Thoracic aorta (tissue), 2 donors: ENCODE measurements around the gene ABCA1. TPM values are rescaled to one million over a fixed set of nuclear protein-coding genes. Genes with fewer than 3 reads are reported as not detected.
A peak's percentile ranks its signal among the peaks of the same experiment; 100 is the strongest.

Experiments used
- ATAC-seq: fragments of 150-250 bp; one replicate; pipeline ENCODE4 v1.8.0; 2017; ENCODE audit warnings: low read depth; ENCODE audit not compliant: insufficient number of reproducible peaks, low FRiP score
- DNase-seq: peaks from one replicate; pipeline ENCODE4 v3.0.0-alpha.2; 2020; ENCODE audit warnings: low spot score
- H3K27ac ChIP-seq, 2 donors: fragments of 200-600 bp; sonication (generic); 1 replicate in 1 of 2; 2 replicates in 1 of 2; pipeline ENCODE4 v1.5.1; 2016; ENCODE audit warnings: mild to moderate bottlenecking in 2 of 2, moderate library complexity in 2 of 2
- H3K27me3 ChIP-seq: fragments of 200-600 bp; sonication (generic); replicated peaks from 2 replicates; pipeline ENCODE4 v1.6.0; 2016; ENCODE audit warnings: mild to moderate bottlenecking; ENCODE audit not compliant: insufficient read depth
- H3K36me3 ChIP-seq: fragments of 200-600 bp; sonication (generic); one replicate; pipeline ENCODE4 v1.5.1; 2016
- H3K4me1 ChIP-seq, 2 donors: fragments of 200-600 bp; sonication (generic); 1 replicate in 1 of 2; 2 replicates in 1 of 2; pipeline versions ENCODE4 v1.5.1 to v1.6.0; 2016; ENCODE audit warnings: low read depth in 2 of 2, mild to moderate bottlenecking in 1 of 2; ENCODE audit not compliant: control insufficient read depth in 1 of 2
- H3K4me3 ChIP-seq: fragments of 200-600 bp; sonication (generic); 2 replicates; pipeline ENCODE4 v1.5.1; 2016; ENCODE audit warnings: mild to moderate bottlenecking
- H3K9me3 ChIP-seq: fragments of 200-600 bp; sonication (generic); 2 replicates; pipeline ENCODE4 v1.5.1; 2016
- total RNA-seq, 2 donors: library from RNA; depleted of rRNA; stranded (reverse); fragments of >200 nt; gene quantifications; one replicate each; pipeline versions ENCODE4 v1.1.0 to v1.2.3, GENCODE V29; 2016
- TF ChIP-seq, protein P1 (sequence below): fragments of 200-600 bp; sonication (generic); IDR thresholded peaks from one replicate; pipeline ENCODE4 v1.5.1; 2019; ENCODE audit warnings: antibody characterized with exemption

The ABCA1 gene
- total RNA-seq, 2 donors from 2014 or later: 48.1 to 79.7 TPM

- H3K4me3 ChIP-seq: no peak overlapping the region
- DNase-seq (no peak), ATAC-seq (no peak)
- H3K9me3 ChIP-seq: no peaks in the 10 kb centered on the region
- no peaks in the 10 kb centered on the region for H3K27me3 ChIP-seq
- TF ChIP-seq, protein P1, sequence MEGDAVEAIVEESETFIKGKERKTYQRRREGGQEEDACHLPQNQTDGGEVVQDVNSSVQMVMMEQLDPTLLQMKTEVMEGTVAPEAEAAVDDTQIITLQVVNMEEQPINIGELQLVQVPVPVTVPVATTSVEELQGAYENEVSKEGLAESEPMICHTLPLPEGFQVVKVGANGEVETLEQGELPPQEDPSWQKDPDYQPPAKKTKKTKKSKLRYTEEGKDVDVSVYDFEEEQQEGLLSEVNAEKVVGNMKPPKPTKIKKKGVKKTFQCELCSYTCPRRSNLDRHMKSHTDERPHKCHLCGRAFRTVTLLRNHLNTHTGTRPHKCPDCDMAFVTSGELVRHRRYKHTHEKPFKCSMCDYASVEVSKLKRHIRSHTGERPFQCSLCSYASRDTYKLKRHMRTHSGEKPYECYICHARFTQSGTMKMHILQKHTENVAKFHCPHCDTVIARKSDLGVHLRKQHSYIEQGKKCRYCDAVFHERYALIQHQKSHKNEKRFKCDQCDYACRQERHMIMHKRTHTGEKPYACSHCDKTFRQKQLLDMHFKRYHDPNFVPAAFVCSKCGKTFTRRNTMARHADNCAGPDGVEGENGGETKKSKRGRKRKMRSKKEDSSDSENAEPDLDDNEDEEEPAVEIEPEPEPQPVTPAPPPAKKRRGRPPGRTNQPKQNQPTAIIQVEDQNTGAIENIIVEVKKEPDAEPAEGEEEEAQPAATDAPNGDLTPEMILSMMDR: no peak
- peaks cover 10% of the 10 kb centered on the region in 2 donors for H3K4me1 ChIP-seq
- H3K36me3 ChIP-seq: peaks cover 5% of the 10 kb centered on the region
- no peak overlapping the region for H3K27ac ChIP-seq
These were observed 45.9 kb downstream of the ABCA1 start for GRCh38 chr9:104882086-104882485.

DNA sequence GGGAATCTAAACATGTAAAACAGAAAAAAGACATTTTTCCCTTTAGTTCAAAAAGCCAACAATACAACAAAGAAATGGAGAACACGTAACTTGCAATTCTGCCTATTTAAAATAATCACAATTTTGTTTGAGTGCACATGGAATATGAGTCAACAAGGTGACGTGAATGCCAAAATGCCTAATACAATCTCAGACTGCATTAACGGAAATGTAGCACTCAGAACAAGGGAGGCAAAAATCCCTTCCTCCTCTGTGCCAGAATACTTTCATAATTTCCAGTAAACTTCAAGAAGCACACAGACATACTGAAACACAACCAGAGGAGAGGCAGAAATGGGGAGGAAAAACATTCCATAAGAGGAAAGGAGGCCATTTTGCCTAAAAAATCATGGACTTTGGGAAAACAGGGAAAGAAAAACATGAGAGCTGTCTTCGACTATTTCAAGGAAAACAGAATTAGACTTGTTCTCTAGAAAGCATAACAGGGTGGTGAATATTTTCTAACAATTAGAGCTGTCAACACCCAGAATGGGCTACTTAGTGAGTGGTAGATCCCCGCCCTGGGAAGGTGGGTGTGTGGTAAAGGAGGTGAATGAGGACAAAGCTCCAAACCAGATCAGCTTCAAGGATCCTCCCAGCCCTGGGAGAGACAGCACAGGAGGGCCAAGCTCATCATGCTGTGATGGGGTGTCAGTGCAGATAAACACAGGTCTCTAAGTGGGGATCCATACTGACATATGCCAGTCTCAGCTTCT is 48.2 kb downstream of the ABCA1 start:
- ATAC-seq: peak; percentile 74
- H3K27me3 ChIP-seq: no peaks in the 10 kb centered on the region
- peaks cover 10% of the 10 kb centered on the region in 2 donors for H3K4me1 ChIP-seq
- H3K9me3 ChIP-seq: no peaks in the 10 kb centered on the region
- no peak for DNase-seq
- H3K4me3 ChIP-seq: peak overlapping the region; percentile 2
- peaks cover 3% of the 10 kb centered on the region for H3K36me3 ChIP-seq
- TF ChIP-seq, protein P1: no peak
- H3K27ac ChIP-seq: peak overlapping the region in 1 of 2 donors; percentile 61

DNA sequence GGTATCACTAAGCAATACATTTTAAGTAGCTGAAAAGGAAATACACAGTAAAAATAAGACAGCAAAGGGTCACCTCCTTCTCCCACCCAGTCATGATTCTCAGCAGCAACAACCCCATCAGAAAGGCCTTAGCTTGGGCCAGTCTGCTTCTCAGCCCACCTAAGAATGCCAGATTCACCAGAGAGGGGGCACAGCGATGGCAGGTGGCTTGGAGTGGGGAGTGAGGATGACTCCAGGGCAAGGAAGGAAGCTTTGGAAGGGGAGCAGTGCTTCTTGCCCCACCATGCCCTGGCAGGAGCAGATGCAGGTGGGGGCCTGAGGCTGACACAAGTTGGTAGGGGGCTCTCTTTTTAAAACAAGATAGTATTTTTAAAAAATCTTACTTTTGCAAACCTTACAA is 51.4 kb downstream of the ABCA1 start:
- Histone ChIP-seq H3K36me3 (no peaks in the 10 kb centered on the region), H3K4me1 (peaks cover 16 to 17% of the 10 kb centered on the region in 2 donors), H3K27ac (no peak overlapping the region), H3K4me3 (no peak overlapping the region), H3K9me3 (no peaks in the 10 kb centered on the region), H3K27me3 (no peaks in the 10 kb centered on the region)
- ATAC-seq: no peak
- TF ChIP-seq, protein P1: no peak
- DNase-seq: no peak

GRCh38 chr9:104875897-104876296 is 52.1 kb downstream of the ABCA1 start:
- DNase-seq (no peak), ATAC-seq (no peak)
- Histone ChIP-seq H3K27ac (no peak overlapping the region), H3K9me3 (no peaks in the 10 kb centered on the region), H3K36me3 (no peaks in the 10 kb centered on the region), H3K4me1 (peaks cover 12 to 15% of the 10 kb centered on the region in 2 donors), H3K27me3 (no peaks in the 10 kb centered on the region), H3K4me3 (no peak overlapping the region)
- TF ChIP-seq, protein P1: no peak

GRCh38 chr9:104875320-104875719 is 52.6 kb downstream of the ABCA1 start:
- Histone ChIP-seq H3K4me1 (peaks cover 12 to 15% of the 10 kb centered on the region in 2 donors), H3K36me3 (no peaks in the 10 kb centered on the region), H3K27ac (no peak overlapping the region)

More at GRCh38 chr9:104875320-104875719, 52.6 kb downstream of the ABCA1 start:
- DNase-seq (no peak), ATAC-seq (no peak)
- Histone ChIP-seq H3K27me3 (no peaks in the 10 kb centered on the region), H3K9me3 (no peaks in the 10 kb centered on the region), H3K4me3 (no peak overlapping the region)
- TF ChIP-seq, protein P1: no peak
